Pulmonary artery endothelial cell (primary cell): ENCODE measurements around the gene SF1. TPM values are rescaled to one million over a fixed set of nuclear protein-coding genes. Genes with fewer than 3 reads are reported as not detected.

Experiments
- DNase-seq: peaks from one replicate; pipeline ENCODE4 v3.0.0-alpha.2; 2011; ENCODE audit warnings: low read depth, low spot score
- total RNA-seq: library from RNA; depleted of rRNA; stranded (reverse); fragments of >200 nt; gene quantifications from 2 replicates; pipeline ENCODE4 v1.2.3, GENCODE V29; 2014

SF1 gene
- total RNA-seq, 1 donor from 2014 or later = 74.6 TPM

GRCh38 chr11:64778223-64778472 is 194 bp downstream of the SF1 start:
- no peak for DNase-seq

- DNase-seq = no peak
Observed at GRCh38 chr11:64777449-64778222, 706 bp downstream of the SF1 start.

GRCh38 chr11:64776875-64777274 is 1.5 kb downstream of the SF1 start:
- no peak for DNase-seq

GRCh38 chr11:64776425-64776824 is 1.9 kb downstream of the SF1 start:
- no peak for DNase-seq

- DNase-seq = no peak
Observed at GRCh38 chr11:64774144-64774543, 4.2 kb downstream of the SF1 start.

- no peak for DNase-seq
Observed at GRCh38 chr11:64772303-64773018, 5.9 kb downstream of the SF1 start.

GRCh38 chr11:64771861-64772260 is 6.5 kb downstream of the SF1 start:
- DNase-seq = no peak

- no peak for DNase-seq
Observed at GRCh38 chr11:64770120-64770519, 8.2 kb downstream of the SF1 start.

GRCh38 chr11:64769283-64769682 is 9.1 kb downstream of the SF1 start:
- no peak for DNase-seq

GRCh38 chr11:64768300-64768694 is 10.0 kb downstream of the SF1 start:
- DNase-seq = no peak

- DNase-seq = peak; percentile 48
Observed at GRCh38 chr11:64767344-64768299, 10.7 kb downstream of the SF1 start.

GRCh38 chr11:64766881-64767280 is 11.5 kb downstream of the SF1 start:
- DNase-seq = no peak

GRCh38 chr11:64765851-64766665 is 12.3 kb downstream of the SF1 start:
- DNase-seq = no peak

GRCh38 chr11:64765291-64765850 is 13.0 kb downstream of the SF1 start:
- no peak for DNase-seq

GRCh38 chr11:64764753-64765152 is 13.6 kb downstream of the SF1 start:
- DNase-seq = no peak

GRCh38 chr11:64764040-64764611 is 14.2 kb downstream of the SF1 start:
- no peak for DNase-seq

GRCh38 chr11:64763526-64764039 is 14.8 kb downstream of the SF1 start:
- DNase-seq = no peak

GRCh38 chr11:64762674-64763525 is 15.4 kb downstream of the SF1 start:
- DNase-seq = peak; percentile 53

GRCh38 chr11:64762277-64762673 is 16.1 kb downstream of the SF1 start:
- DNase-seq = no peak
